Femur (tissue), 1 donor: ENCODE results near the gene ITGAD.
"Not testable (repeated sequence)": the region's sequence is repeated elsewhere in the genome, so short reads cannot be mapped to it uniquely, and the experiment has no call there.

ENCODE experiments used
- DNase-seq: peaks from one replicate; pipeline ENCODE4 v3.0.0-alpha.2; 2017

ITGAD gene

DNA sequence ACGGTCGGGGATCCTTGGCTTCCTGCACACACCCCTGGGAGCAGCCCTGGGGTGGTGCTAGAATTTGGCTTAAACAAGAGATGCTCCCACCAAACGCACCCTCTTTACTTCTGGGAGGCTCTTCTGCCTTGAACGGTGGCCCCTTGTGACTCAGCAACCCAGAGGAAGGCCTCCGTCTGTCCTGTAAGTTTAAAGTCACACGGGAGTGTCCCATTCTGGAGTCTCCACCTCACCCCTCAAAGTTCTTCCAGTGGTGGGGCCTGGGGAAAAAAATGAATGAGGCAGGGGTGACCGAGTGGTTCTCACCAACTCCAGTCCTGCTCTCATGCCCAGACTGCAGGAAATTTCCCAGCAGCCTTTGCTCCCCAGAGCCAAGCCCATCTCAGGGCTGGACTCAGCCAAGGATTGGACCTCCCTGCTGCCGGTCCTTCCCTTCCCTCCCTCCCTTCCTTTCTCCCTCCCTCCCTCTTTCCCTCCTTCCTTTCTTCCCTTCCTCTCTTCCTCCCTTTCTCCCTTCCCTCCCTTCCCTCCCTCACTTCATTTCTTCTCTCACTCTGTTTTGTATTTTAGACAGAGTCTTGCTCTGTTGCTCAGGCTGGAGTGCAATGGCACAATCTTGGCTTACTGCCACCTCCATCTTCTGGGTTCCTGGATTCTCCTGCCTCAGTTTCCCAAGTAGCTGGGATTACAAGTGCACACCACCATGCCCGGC lies 11.4 kb downstream of the ITGAD start:
- no peak for DNase-seq

DNA sequence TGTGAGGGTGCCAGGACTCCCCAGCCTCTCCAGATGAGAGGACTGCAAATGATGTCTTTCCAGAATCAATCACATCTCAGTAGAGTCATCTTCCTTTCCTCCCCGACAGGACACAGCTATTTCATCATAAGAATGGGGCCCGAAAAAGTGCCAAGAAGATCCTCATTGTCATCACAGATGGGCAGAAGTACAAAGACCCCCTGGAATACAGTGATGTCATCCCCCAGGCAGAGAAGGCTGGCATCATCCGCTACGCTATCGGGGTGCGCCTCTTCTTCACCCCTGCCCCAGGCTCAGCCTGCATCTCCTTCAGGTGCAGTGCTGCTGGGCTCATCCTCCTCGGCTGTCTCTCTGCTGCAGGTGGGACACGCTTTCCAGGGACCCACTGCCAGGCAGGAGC lies 14.3 kb downstream of the ITGAD start:
- no peak for DNase-seq

- no peak for DNase-seq
Observed at GRCh38 chr16:31409433-31409832, 16.3 kb downstream of the ITGAD start.

- no peak for DNase-seq
Observed at GRCh38 chr16:31410082-31410481, 16.9 kb downstream of the ITGAD start.

DNA sequence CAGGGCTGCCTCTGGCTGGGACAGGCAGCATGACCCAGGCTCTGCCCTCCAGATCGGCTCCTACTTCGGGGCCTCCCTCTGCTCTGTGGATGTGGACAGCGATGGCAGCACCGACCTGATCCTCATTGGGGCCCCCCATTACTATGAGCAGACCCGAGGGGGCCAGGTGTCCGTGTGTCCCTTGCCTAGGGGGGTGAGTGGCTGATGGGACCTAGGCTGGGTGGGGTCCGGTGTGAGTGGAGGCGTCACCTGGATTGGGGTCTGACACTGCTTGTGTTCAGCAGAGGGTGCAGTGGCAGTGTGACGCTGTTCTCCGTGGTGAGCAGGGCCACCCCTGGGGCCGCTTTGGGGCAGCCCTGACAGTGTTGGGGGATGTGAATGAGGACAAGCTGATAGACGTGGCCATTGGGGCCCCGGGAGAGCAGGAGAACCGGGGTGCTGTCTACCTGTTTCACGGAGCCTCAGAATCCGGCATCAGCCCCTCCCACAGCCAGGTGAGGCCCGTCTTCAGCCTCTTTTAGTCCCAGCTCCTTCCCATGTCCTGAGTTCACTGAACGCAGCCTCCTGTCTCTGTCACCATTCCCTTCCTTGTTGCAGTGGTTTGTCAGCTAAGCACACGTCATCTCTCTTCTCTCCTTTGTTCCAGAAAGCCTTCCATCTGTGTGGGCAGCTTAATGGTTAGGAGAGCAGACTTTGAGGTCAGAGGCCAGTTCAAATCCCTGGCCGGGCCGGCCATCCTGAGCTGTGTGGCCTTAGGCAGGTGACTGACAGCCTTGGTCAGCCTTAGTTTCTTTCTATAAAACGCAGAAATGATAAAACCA lies 18.1 kb downstream of the ITGAD start:
- no peak for DNase-seq

GRCh38 chr16:31412750-31413149 lies 19.6 kb downstream of the ITGAD start:
- DNase-seq, result no peak

GRCh38 chr16:31413381-31413780 lies 20.2 kb downstream of the ITGAD start:
- DNase-seq, result no peak

DNA sequence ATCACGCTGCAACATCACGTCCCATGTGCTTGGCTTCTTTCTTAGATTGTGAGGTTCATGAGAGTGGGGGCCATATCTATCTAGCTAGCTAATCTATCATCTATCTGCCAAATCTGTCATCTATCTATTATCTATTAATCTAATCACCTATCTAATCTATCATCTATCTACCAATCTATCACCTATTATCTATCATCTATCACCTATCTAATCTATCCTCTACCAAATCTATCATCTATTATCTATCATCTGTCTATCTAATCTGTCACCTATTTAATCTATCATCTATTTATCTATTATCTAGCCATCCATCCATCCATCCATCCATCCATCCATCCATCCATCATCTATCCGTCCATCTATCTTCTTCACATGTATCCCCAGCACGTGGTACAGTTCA lies 20.8 kb downstream of the ITGAD start:
- no peak for DNase-seq

DNA sequence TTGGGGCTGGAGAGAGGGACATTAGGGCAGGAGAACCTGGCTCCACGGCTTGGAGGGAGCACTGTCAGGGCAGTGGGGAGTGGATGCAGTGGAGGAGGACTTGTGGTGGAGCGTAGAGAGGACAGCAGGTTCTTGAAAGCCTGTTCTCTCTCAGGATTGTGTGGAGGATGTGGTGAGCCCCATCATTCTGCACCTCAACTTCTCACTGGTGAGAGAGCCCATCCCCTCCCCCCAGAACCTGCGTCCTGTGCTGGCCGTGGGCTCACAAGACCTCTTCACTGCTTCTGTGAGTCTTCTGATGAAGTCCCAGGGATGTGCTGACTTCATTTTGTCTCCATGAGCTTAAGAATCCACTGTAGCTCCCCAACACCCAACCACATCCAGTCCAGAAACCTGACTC lies 21.6 kb downstream of the ITGAD start:
- no peak for DNase-seq

- no peak for DNase-seq
Observed at GRCh38 chr16:31416371-31416770, 23.2 kb downstream of the ITGAD start.

GRCh38 chr16:31417036-31417435 lies 23.9 kb downstream of the ITGAD start:
- DNase-seq, result not testable (repeated sequence)

DNA sequence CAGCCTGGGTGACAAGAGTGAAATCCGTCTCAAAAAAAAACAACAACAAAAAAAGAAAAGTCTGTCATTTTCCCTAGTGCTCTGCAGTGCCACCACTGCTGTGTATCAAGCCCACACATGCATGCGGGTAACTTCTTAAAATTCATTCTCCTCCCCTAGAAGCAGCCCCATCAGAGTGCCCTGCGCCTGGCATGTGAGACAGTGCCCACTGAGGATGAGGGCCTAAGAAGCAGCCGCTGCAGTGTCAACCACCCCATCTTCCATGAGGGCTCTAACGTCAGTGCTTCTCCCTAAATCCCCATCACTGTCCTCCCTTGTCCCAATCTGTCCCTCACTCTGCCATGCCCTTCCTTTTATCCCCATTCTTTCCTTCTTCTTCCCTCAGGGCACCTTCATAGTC lies 24.8 kb downstream of the ITGAD start:
- DNase-seq, result no peak

GRCh38 chr16:31420037-31420436 lies 26.9 kb downstream of the ITGAD start:
- DNase-seq, result no peak

DNA sequence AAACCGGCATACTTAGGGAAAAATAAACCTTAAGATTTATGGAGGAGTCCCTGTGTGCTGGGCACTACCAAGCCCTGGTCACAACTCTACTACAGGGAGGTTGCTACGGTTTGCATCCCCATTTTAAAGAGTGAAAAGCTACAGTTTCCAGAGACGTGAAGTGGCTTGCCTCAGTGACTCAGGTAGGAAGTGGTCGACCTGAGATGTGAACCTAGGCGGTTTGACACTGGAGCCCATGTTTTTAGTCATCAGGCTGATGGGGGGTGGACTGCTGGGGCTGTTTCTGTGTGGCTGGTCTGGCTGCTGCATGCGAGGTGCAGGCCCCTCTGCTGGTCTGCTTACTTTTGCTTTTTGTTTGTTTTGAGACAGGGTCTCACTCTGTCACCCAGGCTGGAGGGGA lies 28.5 kb downstream of the ITGAD start:
- no peak for DNase-seq

DNA sequence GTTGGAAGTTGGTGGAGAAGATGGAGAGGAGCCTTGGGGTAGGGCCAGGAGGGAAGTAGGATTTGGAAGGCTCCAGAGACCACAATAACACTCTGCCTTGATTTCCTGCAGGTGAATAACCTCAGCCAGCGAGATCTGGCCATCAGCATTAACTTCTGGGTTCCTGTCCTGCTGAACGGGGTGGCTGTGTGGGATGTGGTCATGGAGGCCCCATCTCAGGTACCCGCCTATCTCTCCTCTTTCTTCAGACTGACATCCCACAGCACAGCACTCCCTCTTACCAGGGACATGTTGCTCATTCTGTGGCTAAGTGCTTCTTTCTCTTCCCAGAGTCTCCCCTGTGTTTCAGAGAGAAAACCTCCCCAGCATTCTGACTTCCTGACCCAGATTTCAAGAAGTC lies 30.1 kb downstream of the ITGAD start:
- no peak for DNase-seq

- no peak for DNase-seq
Observed at GRCh38 chr16:31423801-31424200, 30.7 kb downstream of the ITGAD start.

GRCh38 chr16:31427441-31428278 lies 34.5 kb downstream of the ITGAD start:
- peak; percentile 78 for DNase-seq

- peak; percentile 53 for DNase-seq
Observed at GRCh38 chr16:31428279-31428597, 35.1 kb downstream of the ITGAD start, which contains the start of gene COX6A2. TSS of gene COX6A2 (minus strand) at chr16:31428360. CDS start at chr16:31428325, 35 bp downstream.

GRCh38 chr16:31428638-31429247 lies 35.6 kb downstream of the ITGAD start:
- DNase-seq, result no peak

GRCh38 chr16:31429314-31429713 lies 36.2 kb downstream of the ITGAD start:
- DNase-seq, result no peak

GRCh38 chr16:31429796-31430195 lies 36.7 kb downstream of the ITGAD start:
- no peak for DNase-seq

- DNase-seq, result no peak
Observed at GRCh38 chr16:31430380-31431052, 37.4 kb downstream of the ITGAD start.
